GM12878 (cell line): Measurements from ENCODE around the gene CEND1.

Experiments used
- CTCF ChIP-seq, 3 experiments: IDR thresholded peaks in 2 of 3; conservative IDR thresholded peaks in 1 of 3; 2 replicates each; pipeline ENCODE4 v1.5.1; 2011; ENCODE audit warnings: low read depth in 3 of 3, low read length in 3 of 3, mild to moderate bottlenecking in 3 of 3, control low read depth in 2 of 3, moderate library complexity in 2 of 3, inconsistent platforms in 1 of 3, mixed read lengths in 1 of 3; ENCODE audit not compliant: control insufficient read depth in 2 of 3, insufficient read depth in 1 of 3; ENCODE audit errors: extremely low read depth in 1 of 3
- E2F8 ChIP-seq: fragments of 450-650 bp; IDR thresholded peaks from 2 replicates; pipeline ENCODE4 v1.6.1; 2018; ENCODE audit warnings: mild to moderate bottlenecking, low read depth, moderate library complexity; ENCODE audit not compliant: partially characterized antibody
- EZH2 ChIP-seq: IDR thresholded peaks from 2 replicates; pipeline ENCODE4 v1.6.1; 2012; ENCODE audit warnings: low read depth, mild to moderate bottlenecking, control low read depth, inconsistent platforms, low read length, borderline replicate concordance; ENCODE audit not compliant: control insufficient read depth
- RAD21 ChIP-seq: IDR thresholded peaks from 2 replicates; pipeline ENCODE4 v1.6.1; 2011; ENCODE audit warnings: mild to moderate bottlenecking, low read depth, low read length, moderate library complexity; ENCODE audit not compliant: insufficient read depth
- SKIL ChIP-seq: fragments of 450-650 bp; IDR thresholded peaks from 2 replicates; pipeline ENCODE4 v1.6.1; 2017; ENCODE audit warnings: mild to moderate bottlenecking, low read depth, inconsistent platforms; ENCODE audit not compliant: poor library complexity, severe bottlenecking
- SP1 ChIP-seq: IDR thresholded peaks from one replicate; pipeline ENCODE4 v1.6.1; 2011; ENCODE audit warnings: low read depth, low read length
- TAF1 ChIP-seq: IDR thresholded peaks from 2 replicates; pipeline ENCODE4 v1.6.1; 2011; ENCODE audit warnings: mild to moderate bottlenecking, low read depth, low read length, borderline replicate concordance
- TCF7 ChIP-seq: IDR thresholded peaks from 2 replicates; pipeline ENCODE4 v1.6.1; 2014; ENCODE audit warnings: antibody characterized with exemption, borderline replicate concordance

- TF ChIP-seq SKIL (no peak), SP1 (no peak), E2F8 (no peak), CTCF (IDR thresholded peaks at IDR 0.05 in 2 of 3, conservative IDR thresholded peaks at IDR 0.05 in 1 of 3; ENCODE audit: control insufficient read depth in 2 of 3, extremely low read depth in 1 of 3, insufficient read depth in 1 of 3, low read depth in 3 of 3, low read length in 3 of 3) (no peak), EZH2 (no peak), TAF1 (no peak), RAD21 (no peak), TCF7 (no peak)
Measured at GRCh38 chr11:776263-776560, 13.7 kb downstream of the CEND1 start.
